CD4-positive, alpha-beta T cell treated with Interferon alpha-2 for 1 hour (primary cell): Measurements from ENCODE around the gene PLXNB2.
"Not testable (repeated sequence)": the region's sequence is repeated elsewhere in the genome, so short reads cannot be mapped to it uniquely, and the experiment has no call there.

Experiments
- DNase-seq, 2 donors: peaks; one replicate each; pipeline ENCODE4 v3.0.0-alpha.2; 2020 to 2022

PLXNB2 gene

GRCh38 chr22:50306753-50307749, at the start of gene PLXNB2:
Gene PLXNB2 (minus strand): TSS chr22:50307646. CDS start chr22:50290584, 17,062 bp downstream.
- peak; percentile 41 to 50 for DNase-seq

- DNase-seq, result no peak
These were observed 49.8 kb upstream of the PLXNB2 start for GRCh38 chr22:50357222-50357621.

- DNase-seq, result no peak
These were observed 48.7 kb upstream of the PLXNB2 start for GRCh38 chr22:50356186-50356585.

- DNase-seq, result no peak
These were observed 40.6 kb upstream of the PLXNB2 start for GRCh38 chr22:50348058-50348457.

- no peak for DNase-seq
These were observed 39.7 kb upstream of the PLXNB2 start for GRCh38 chr22:50347157-50347556.

- no peak for DNase-seq
These were observed 39.0 kb upstream of the PLXNB2 start for GRCh38 chr22:50346470-50346869.

- no peak for DNase-seq
These were observed 36.1 kb upstream of the PLXNB2 start for GRCh38 chr22:50343541-50343935.

- peak; percentile 81 to 92 for DNase-seq
These were observed 35.5 kb upstream of the PLXNB2 start, which contains the start of gene PPP6R2 for GRCh38 chr22:50342651-50343540. Gene PPP6R2 (plus strand): TSS chr22:50343327. CDS start chr22:50393909, 50,582 bp downstream.

GRCh38 chr22:50341977-50342650, 34.7 kb upstream of the PLXNB2 start:
- peak; percentile 86 to 90 for DNase-seq

GRCh38 chr22:50339945-50340879, 32.8 kb upstream of the PLXNB2 start:
- DNase-seq, result peak in 1 of 2 donors; percentile 41

- peak in 1 of 2 donors; percentile 27 for DNase-seq
These were observed 31.5 kb upstream of the PLXNB2 start for GRCh38 chr22:50338860-50339462.

GRCh38 chr22:50338042-50338573, 30.7 kb upstream of the PLXNB2 start:
- no peak for DNase-seq

- DNase-seq, result no peak
These were observed 30.0 kb upstream of the PLXNB2 start for GRCh38 chr22:50337262-50338041.

GRCh38 chr22:50334433-50334832, 27.0 kb upstream of the PLXNB2 start:
- not testable (repeated sequence) for DNase-seq

- DNase-seq, result no peak
These were observed 21.8 kb upstream of the PLXNB2 start for GRCh38 chr22:50329236-50329635.

GRCh38 chr22:50327711-50328019, 20.2 kb upstream of the PLXNB2 start:
- no peak for DNase-seq

- peak; percentile 68 to 76 for DNase-seq
These were observed 19.7 kb upstream of the PLXNB2 start, which contains the start of gene DENND6B for GRCh38 chr22:50326956-50327710. Gene DENND6B (minus strand): TSS chr22:50327012. CDS start chr22:50326988, 24 bp downstream.

GRCh38 chr22:50326225-50326955, 18.9 kb upstream of the PLXNB2 start:
- no peak for DNase-seq
